Measurements from ENCODE around the gene PHF13.

Gene PHF13

GRCh38 chr1:6587261-6588005, 26.1 kb upstream of the PHF13 start:
- DNase-seq (ENCODE audit: low read depth) = no peak

DNA sequence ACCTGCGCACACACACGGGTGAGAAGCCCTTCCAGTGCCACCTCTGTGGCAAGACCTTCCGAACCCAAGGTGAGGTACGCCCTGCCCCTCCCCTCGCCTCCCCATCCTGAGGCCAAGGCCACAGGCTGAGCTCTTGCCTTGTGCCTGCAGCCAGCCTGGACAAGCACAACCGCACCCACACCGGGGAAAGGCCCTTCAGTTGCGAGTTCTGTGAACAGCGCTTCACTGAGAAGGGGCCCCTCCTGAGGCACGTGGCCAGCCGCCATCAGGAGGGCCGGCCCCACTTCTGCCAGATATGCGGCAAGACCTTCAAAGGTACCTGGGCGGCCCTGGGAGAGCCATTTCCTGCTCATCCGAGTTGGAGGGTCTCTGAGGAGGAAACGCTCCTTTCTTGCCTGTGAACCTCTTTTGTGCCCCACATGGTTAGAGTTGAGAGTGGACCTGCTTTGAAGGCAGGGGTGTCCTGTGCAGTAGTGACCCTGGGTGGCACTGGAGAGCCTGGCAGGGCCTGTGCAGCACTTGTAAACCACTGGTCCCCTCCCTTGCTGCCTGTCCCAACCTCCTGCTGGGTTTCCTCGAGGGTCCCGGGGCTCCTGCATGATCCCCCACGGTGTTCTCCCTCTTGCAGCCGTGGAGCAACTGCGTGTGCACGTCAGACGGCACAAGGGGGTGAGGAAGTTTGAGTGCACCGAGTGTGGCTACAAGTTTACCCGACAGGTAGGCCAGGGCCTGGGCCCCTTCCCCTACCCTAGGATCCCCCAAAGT, 25.2 kb upstream of the PHF13 start:
- no peak for TF ChIP-seq CTCF (conservative IDR thresholded peaks at IDR 0.05; ENCODE audit: low read length)
- H3K4me3 ChIP-seq (ENCODE audit: low read length) = no peak overlapping the region
- no peak for DNase-seq (ENCODE audit: low read depth)

More at GRCh38 chr1:6587261-6588005, 26.1 kb upstream of the PHF13 start:
- TF ChIP-seq CTCF (conservative IDR thresholded peaks at IDR 0.05; ENCODE audit: low read length) = no peak
- H3K4me3 ChIP-seq (ENCODE audit: low read length) = no peak overlapping the region

- no peak for DNase-seq (ENCODE audit: low read depth)
- TF ChIP-seq CTCF (conservative IDR thresholded peaks at IDR 0.05; ENCODE audit: low read length) = no peak
- H3K4me3 ChIP-seq (ENCODE audit: low read length) = no peak overlapping the region
Measured at GRCh38 chr1:6588893-6589520, 24.5 kb upstream of the PHF13 start.

DNA sequence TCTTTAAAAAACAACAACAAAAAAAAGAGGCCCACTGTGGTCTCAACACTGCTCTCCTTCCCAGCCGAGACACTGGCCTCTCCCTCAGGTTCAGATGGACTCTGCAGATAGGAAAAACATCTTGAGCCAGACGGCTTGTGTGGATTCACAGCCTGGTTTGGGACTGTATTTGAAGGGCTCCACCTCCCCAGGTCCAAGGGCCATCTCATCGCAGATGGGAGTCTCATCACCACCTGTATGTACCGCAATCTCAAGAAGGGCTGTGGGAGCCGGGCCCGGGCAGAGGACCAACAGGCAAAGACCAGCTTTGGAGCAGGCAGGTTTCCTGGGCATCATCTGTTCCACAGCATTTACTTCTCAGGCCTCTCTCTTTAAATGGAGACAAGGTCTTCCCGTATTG, 23.5 kb upstream of the PHF13 start:
- H3K4me3 ChIP-seq (ENCODE audit: low read length) = no peak overlapping the region
- no peak for DNase-seq (ENCODE audit: low read depth)
- TF ChIP-seq CTCF (conservative IDR thresholded peaks at IDR 0.05; ENCODE audit: low read length) = no peak

DNA sequence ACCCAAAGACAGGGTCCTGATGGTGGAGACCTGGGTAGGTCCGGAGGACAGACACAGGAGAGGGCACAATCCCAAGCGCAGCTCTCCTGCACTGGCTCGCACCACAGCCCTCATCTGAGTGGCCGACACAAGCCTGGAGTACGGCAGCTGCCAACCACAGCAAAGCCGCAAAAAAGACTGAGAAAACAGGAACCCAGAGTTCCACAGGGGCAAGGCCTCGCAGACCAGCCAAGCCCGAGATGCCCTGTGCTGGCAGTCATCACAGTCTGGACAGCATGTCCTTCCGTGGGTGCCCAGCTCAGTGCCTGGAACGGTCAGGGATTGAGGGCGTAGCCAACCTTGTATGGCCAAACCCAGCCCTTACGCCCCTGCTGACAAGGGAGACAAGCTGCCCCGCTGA, 22.3 kb upstream of the PHF13 start:
- DNase-seq (ENCODE audit: low read depth) = no peak
- H3K4me3 ChIP-seq (ENCODE audit: low read length) = no peak overlapping the region
- no peak for TF ChIP-seq CTCF (conservative IDR thresholded peaks at IDR 0.05; ENCODE audit: low read length)

GRCh38 chr1:6591644-6592043, 21.9 kb upstream of the PHF13 start:
- TF ChIP-seq CTCF (conservative IDR thresholded peaks at IDR 0.05; ENCODE audit: low read length) = no peak
- DNase-seq (ENCODE audit: low read depth) = no peak
- no peak overlapping the region for H3K4me3 ChIP-seq (ENCODE audit: low read length)

Measured in AG10803 (cell line).